ENCODE results near the gene YPEL5. TPM values are rescaled to one million over a fixed set of nuclear protein-coding genes. Genes with fewer than 3 reads are reported as not detected.

The YPEL5 gene
- total RNA-seq, 1 donor from 2014 or later, result 84.2 TPM

GRCh38 chr2:30192314-30192713 is 45.5 kb downstream of the YPEL5 start:
- DNase-seq (ENCODE audit: low read depth) (no peak), FAIRE-seq (no peak)
- no peak for TF ChIP-seq CTCF (IDR thresholded peaks at IDR 0.05; ENCODE audit: insufficient read depth, low read length, severe bottlenecking)
- no peaks in the 10 kb centered on the region for H3K27me3 ChIP-seq (ENCODE audit: control insufficient read depth, insufficient read depth, low read length)
- no peak overlapping the region for H3K4me3 ChIP-seq (ENCODE audit: low read depth, low read length)
- no peaks in the 10 kb centered on the region for H3K36me3 ChIP-seq (ENCODE audit: control insufficient read depth, insufficient read depth, low read length)

- Histone ChIP-seq H3K4me3 (ENCODE audit: low read depth, low read length) (no peak overlapping the region), H3K27me3 (ENCODE audit: control insufficient read depth, insufficient read depth, low read length) (no peaks in the 10 kb centered on the region), H3K36me3 (ENCODE audit: control insufficient read depth, insufficient read depth, low read length) (no peaks in the 10 kb centered on the region)
- TF ChIP-seq CTCF (IDR thresholded peaks at IDR 0.05; ENCODE audit: insufficient read depth, low read length, severe bottlenecking), result no peak
- DNase-seq (ENCODE audit: low read depth) (no peak), FAIRE-seq (no peak)
Measured at GRCh38 chr2:30193104-30193681, 46.4 kb downstream of the YPEL5 start.

- DNase-seq (ENCODE audit: low read depth), result no peak
- Histone ChIP-seq H3K27me3 (ENCODE audit: control insufficient read depth, insufficient read depth, low read length) (no peaks in the 10 kb centered on the region), H3K4me3 (ENCODE audit: low read depth, low read length) (no peak overlapping the region), H3K36me3 (ENCODE audit: control insufficient read depth, insufficient read depth, low read length) (no peaks in the 10 kb centered on the region)
- no peak for TF ChIP-seq CTCF (IDR thresholded peaks at IDR 0.05; ENCODE audit: insufficient read depth, low read length, severe bottlenecking)
- FAIRE-seq, result no peak
Measured at GRCh38 chr2:30194421-30194820, 47.6 kb downstream of the YPEL5 start.

- FAIRE-seq (no peak), DNase-seq (ENCODE audit: low read depth) (no peak)
- no peak for TF ChIP-seq CTCF (IDR thresholded peaks at IDR 0.05; ENCODE audit: insufficient read depth, low read length, severe bottlenecking)
- no peaks in the 10 kb centered on the region for H3K36me3 ChIP-seq (ENCODE audit: control insufficient read depth, insufficient read depth, low read length)
- no peak overlapping the region for H3K4me3 ChIP-seq (ENCODE audit: low read depth, low read length)
- no peaks in the 10 kb centered on the region for H3K27me3 ChIP-seq (ENCODE audit: control insufficient read depth, insufficient read depth, low read length)
Measured at GRCh38 chr2:30195016-30195415, 48.2 kb downstream of the YPEL5 start.

- H3K27me3 ChIP-seq (ENCODE audit: control insufficient read depth, insufficient read depth, low read length), result peaks cover 2% of the 10 kb centered on the region
- no peak overlapping the region for H3K4me3 ChIP-seq (ENCODE audit: low read depth, low read length)
- DNase-seq (ENCODE audit: low read depth) (no peak), FAIRE-seq (no peak)
- TF ChIP-seq CTCF (IDR thresholded peaks at IDR 0.05; ENCODE audit: insufficient read depth, low read length, severe bottlenecking), result no peak
- no peaks in the 10 kb centered on the region for H3K36me3 ChIP-seq (ENCODE audit: control insufficient read depth, insufficient read depth, low read length)
Measured at GRCh38 chr2:30197570-30198192, 50.9 kb downstream of the YPEL5 start.

GRCh38 chr2:30201990-30202389 is 55.2 kb downstream of the YPEL5 start:
- Histone ChIP-seq H3K4me3 (ENCODE audit: low read depth, low read length) (no peak overlapping the region), H3K27me3 (ENCODE audit: control insufficient read depth, insufficient read depth, low read length) (peaks cover 2% of the 10 kb centered on the region), H3K36me3 (ENCODE audit: control insufficient read depth, insufficient read depth, low read length) (no peaks in the 10 kb centered on the region)
- DNase-seq (ENCODE audit: low read depth) (no peak), FAIRE-seq (no peak)
- no peak for TF ChIP-seq CTCF (IDR thresholded peaks at IDR 0.05; ENCODE audit: insufficient read depth, low read length, severe bottlenecking)

Data from bronchial epithelial cell (primary cell).